Peyer's patch (tissue), 4 donors: Measurements from ENCODE around the gene NUFIP1.

Source experiments
- CTCF ChIP-seq, 6 experiments: fragments of 450-650 bp in 4 of 6; fragments of 200-600 bp in 2 of 6; sonication (generic) in 1 of 6; IDR thresholded peaks; one replicate each; pipeline ENCODE4 v1.5.1; 2017 to 2019; ENCODE audit warnings: antibody characterized with exemption in 6 of 6, mild to moderate bottlenecking in 3 of 6, moderate library complexity in 1 of 6
- POLR2A ChIP-seq, 2 donors: fragments of 450-650 bp; IDR thresholded peaks; one replicate each; pipeline ENCODE4 v1.5.1; 2017; ENCODE audit warnings: antibody characterized with exemption in 2 of 2, mild to moderate bottlenecking in 2 of 2, moderate library complexity in 2 of 2

DNA sequence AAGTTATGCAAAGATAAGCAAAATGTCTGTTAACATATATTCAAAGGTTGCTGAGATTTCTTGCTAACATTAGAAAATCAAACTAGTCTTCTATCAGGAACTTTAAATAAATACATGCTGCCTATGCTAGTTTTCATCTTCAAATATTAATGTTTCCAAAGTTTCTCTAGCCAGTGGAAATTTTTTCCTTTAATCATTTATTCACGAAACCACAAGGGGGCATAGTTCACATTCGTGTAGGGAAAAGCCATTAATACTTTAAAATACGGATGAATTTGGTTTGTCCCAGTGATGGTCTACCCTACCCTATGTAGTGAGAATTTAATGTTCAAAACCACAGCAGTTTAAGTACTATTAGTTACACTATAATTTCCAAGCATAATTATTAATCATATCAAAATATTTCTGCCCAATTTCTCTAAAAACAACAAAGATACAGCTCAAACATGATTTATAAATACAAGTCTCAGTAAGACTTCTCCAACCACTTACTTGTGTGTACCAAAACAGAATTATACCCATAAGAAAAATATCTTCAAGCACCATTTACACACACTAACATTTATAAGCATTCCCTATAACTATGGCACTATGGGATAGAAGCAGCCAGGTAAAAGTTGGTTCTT, 16.2 kb downstream of the NUFIP1 start:
- TF ChIP-seq CTCF (IDR thresholded peaks at IDR 0.05): peak; percentile 25 to 65 (median 53)
- TF ChIP-seq POLR2A (IDR thresholded peaks at IDR 0.05): no peak
